Spleen (tissue), 7 donors: ENCODE results near the gene NATD1.

ENCODE experiments used
- POLR2A ChIP-seq, 3 donors: fragments of 450-650 bp; IDR thresholded peaks; one replicate each; pipeline ENCODE4 v1.5.1; 2017; ENCODE audit warnings: antibody characterized with exemption in 3 of 3, mild to moderate bottlenecking in 1 of 3
- TF ChIP-seq, protein P1 (sequence below), 11 experiments: fragments of 200-600 bp in 7 of 11; fragments of 450-650 bp in 4 of 11; sonication (generic) in 4 of 11; IDR thresholded peaks in 8 of 11; conservative IDR thresholded peaks in 3 of 11; 1 replicate in 7 of 11; 2 replicates in 4 of 11; pipeline versions ENCODE4 v1.4.0 to v1.8.0; 2016 to 2021; ENCODE audit warnings: antibody characterized with exemption in 11 of 11, inconsistent platforms in 4 of 11, mild to moderate bottlenecking in 1 of 11
- donor health status: DM: no; HTN: no; CAD: no; lungs with moderate emphysema.
- donor health status: DM: no; HTN: no; CAD: no.
- donor health status: DM: no; HTN: no; CAD: no.

GRCh38 chr17:21286066-21286770 lies 33.0 kb upstream of the NATD1 start:
- TF ChIP-seq POLR2A (IDR thresholded peaks at IDR 0.05): peak in 1 of 3 donors; percentile 44
- TF ChIP-seq, protein P1, sequence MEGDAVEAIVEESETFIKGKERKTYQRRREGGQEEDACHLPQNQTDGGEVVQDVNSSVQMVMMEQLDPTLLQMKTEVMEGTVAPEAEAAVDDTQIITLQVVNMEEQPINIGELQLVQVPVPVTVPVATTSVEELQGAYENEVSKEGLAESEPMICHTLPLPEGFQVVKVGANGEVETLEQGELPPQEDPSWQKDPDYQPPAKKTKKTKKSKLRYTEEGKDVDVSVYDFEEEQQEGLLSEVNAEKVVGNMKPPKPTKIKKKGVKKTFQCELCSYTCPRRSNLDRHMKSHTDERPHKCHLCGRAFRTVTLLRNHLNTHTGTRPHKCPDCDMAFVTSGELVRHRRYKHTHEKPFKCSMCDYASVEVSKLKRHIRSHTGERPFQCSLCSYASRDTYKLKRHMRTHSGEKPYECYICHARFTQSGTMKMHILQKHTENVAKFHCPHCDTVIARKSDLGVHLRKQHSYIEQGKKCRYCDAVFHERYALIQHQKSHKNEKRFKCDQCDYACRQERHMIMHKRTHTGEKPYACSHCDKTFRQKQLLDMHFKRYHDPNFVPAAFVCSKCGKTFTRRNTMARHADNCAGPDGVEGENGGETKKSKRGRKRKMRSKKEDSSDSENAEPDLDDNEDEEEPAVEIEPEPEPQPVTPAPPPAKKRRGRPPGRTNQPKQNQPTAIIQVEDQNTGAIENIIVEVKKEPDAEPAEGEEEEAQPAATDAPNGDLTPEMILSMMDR (IDR thresholded peaks at IDR 0.05 in 8 of 11, conservative IDR thresholded peaks at IDR 0.05 in 3 of 11): no peak
